GM10847 (cell line): ENCODE data around the gene ZNF749.

Experiments
- POLR2A ChIP-seq: IDR thresholded peaks from 2 replicates; pipeline ENCODE4 v1.6.1; 2011; ENCODE audit not compliant: insufficient read length; ENCODE audit errors: extremely low read depth

ZNF749 gene

DNA sequence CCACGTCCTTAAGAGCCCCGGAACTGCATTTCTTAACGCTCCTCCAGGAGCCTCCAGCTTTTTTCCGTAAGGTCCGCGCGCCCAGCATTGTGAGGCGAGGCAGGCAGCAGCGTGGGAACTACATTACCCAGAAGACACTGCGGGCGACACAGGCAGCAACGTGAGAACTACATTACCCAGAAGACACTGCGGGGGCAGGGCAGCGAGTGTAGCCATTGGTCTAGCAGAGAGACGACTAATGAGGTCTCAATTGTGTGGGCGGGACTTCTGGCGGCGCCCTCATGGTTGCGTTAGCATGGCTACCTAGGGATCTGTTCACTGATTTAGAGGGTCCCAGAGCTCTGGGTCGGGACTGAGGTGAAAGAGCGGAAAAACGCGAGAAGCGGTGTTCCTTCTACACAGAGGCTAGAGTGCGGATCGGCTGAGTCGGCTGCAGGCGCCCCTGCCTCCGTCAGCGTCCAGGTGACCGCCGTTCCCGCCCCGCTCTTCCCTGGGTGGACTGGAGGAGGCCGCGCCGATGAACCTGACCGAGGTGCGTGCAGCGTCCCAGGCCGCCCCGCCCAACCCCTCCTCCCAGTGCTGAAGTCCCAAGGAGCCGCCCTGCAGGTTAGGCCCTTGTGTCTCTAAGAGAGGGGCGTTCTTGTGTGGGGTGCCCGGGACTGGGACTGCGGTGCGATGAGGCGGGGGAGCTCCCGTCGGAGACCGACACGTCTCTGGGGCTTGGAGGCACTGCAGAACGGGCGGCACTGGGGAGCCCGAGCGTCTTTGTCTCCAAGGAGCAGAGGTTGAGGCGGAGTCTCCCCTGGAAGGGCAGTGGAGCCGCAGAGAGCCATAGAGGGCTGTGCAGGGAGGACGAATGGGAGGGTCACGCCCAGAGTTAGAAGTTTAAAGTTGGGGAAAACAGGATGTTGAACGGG, at the start of gene ZNF749:
TSS of gene ZNF749 (plus strand) at position 264 of the 917 bp plus-strand sequence. CDS start at position 518, 254 bp downstream.
- peak; percentile 16 for TF ChIP-seq POLR2A

DNA sequence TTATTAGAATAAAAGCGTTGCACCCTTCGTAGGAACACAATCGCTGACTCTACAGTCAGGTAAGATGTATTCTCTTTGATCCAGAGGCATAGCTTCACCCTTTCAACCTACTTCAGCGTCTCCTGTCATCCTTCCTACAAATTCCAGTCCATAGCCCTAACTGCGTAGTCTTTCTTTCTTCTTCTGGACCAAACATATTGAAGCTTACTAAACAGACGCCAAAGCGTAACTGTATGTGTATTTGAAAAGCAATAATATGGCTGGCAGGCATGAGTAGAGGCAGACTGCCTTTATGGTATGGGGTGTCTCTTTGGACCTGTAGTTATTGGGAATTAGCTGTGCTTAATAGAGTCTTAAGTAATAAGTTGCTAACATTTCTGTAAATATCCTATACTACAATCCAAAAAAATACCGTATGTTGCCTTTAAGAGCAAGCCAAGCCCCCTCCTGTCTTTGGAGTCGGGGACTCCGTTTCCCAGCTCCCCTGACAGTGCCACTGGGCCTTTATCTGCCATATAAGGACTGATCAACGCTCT, 45.9 kb upstream of the ZNF749 start:
- no peak for TF ChIP-seq POLR2A

DNA sequence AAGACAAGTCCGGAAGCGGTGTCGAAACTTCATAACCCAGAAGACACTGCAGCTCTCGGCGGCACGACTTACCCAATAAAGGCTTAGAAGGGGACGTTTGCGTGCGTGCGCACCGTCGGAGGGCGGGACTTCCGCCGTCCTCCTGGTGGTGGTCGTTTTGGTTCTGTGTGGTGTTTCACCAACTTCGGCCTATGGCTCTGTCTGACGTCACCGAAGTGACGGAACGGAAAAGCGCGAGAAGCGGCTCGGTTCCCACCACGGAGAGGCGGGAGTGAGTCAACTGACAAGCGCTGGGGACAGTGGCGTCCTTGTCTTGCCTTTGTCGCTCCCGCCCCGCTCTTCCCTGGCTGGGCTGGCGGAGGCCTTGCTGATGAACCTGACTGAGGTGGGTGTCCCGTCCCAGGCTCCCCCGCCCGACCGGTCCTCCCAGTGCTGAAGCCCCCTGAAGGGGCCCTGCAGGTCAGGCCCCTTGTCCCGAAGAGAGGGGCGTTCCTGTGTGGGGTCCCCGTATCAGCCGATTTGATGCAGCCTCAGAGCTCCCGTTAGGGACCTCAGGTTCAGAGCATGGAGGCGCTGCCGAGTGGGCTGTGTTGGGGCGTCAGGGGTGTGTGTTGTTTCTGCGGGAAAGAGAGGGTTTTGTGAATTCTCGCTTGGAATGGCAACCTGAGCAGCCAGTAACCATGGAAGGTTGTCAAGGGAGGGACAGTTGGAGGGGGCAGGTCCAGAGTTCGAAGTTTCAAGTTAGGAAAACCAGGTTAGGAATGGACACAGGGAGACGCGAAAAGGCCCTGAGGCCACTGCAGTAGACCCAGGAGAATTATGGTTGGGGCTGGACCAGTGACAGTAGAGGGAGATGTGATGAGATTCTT, 45.2 kb upstream of the ZNF749 start, which contains the start of gene ZNF548:
TSS of gene ZNF548 (plus strand) at position 125 of the 869 bp plus-strand sequence. CDS start at position 371, 246 bp downstream.
- TF ChIP-seq POLR2A = peak; percentile 31

DNA sequence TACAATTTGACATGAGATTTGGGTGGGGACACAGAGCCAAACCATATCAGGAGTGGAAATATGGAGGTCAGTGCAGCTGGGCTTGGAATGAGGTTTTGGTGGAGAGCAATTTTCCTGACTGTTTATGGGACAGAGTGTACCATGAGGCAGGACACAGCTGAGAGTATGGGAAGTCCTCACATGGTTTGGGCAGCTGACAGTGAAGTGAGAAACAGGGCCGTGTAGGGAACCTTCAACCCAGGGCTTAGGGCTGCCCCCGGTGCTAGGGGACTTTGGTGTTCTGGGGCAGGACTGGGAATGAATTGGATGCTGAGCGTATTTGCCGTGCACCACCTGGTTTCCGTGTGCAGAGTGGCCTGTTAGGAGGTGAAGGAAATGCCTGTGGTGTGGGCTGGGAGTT, 39.4 kb upstream of the ZNF749 start:
- TF ChIP-seq POLR2A = no peak

DNA sequence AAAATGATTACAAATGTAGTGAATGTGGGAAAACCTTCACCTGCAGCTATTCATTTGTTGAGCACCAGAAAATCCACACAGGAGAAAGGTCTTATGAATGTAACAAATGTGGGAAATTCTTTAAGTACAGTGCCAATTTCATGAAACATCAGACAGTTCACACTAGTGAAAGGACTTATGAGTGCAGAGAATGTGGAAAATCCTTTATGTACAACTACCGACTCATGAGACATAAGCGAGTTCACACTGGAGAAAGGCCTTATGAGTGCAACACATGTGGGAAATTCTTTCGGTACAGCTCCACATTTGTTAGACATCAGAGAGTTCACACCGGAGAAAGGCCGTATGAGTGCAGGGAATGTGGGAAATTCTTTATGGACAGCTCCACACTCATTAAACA, 36.3 kb upstream of the ZNF749 start:
- no peak for TF ChIP-seq POLR2A

DNA sequence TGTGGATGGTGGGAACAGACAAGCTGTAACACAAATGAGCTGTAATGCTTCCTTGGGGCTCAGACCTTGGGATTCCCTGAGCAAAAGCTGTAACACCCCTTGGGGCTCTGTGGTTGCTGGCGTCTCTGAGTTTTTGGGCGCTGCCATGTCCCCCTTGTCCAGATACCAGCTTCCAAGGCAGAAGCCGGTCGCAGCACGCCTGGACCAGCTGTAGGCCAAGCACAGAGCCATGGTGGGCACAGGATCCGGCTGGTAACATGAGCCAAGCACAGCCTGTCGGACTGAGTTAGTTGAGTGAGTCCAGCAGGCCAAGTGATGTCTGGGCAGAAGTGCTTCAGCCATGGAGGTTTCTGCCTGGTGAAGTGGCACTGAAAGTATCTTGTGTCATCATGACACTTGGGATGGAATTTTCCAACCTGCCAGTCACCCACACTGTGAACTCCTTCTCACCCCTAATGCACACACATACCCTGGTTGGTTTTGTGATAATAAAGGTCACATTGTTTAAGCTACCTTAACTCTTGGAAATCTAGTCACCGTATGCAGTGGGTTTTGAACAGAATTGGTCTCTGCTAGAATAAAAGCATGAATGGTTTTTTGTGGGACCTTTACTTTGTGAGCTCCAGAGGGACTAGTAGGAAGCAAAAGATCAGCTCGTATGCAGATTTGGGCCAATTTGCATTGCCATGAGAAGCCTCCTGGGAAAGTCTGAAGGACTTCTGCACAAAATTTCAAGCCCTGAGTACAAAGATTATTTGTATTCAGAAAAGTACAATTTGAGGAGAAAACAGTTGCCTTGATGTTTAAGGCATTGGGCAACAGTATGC, 31.2 kb upstream of the ZNF749 start:
- TF ChIP-seq POLR2A = no peak

DNA sequence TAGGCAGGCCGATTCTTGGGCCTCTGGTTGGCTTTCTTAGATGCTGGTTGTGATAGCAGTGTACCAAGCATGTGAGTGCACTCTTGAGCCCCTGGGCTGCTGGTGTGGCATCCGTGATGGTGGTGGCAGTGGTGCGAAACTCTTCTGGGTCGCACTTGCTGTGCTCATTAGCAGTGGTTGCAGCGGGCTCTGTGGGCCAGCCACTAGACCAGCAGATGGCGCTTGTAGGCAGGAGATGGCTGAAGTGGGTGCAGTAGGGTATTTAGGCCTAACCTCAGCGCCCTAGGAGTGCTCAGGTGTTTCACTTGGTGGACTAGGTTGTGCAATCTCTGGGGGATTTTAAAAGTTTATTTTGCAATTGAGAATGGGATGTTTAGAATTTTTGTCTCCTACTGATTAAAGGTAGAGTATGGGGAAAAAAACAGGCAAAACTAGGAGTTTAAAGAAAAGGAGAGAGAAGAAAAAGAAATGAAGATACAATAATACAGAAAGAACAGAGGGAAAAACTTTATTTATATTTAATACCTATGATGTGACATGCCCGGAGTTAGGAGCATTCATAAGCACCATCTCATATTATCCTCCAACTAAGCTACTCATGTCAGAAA, 28.5 kb upstream of the ZNF749 start:
- TF ChIP-seq POLR2A = no peak

DNA sequence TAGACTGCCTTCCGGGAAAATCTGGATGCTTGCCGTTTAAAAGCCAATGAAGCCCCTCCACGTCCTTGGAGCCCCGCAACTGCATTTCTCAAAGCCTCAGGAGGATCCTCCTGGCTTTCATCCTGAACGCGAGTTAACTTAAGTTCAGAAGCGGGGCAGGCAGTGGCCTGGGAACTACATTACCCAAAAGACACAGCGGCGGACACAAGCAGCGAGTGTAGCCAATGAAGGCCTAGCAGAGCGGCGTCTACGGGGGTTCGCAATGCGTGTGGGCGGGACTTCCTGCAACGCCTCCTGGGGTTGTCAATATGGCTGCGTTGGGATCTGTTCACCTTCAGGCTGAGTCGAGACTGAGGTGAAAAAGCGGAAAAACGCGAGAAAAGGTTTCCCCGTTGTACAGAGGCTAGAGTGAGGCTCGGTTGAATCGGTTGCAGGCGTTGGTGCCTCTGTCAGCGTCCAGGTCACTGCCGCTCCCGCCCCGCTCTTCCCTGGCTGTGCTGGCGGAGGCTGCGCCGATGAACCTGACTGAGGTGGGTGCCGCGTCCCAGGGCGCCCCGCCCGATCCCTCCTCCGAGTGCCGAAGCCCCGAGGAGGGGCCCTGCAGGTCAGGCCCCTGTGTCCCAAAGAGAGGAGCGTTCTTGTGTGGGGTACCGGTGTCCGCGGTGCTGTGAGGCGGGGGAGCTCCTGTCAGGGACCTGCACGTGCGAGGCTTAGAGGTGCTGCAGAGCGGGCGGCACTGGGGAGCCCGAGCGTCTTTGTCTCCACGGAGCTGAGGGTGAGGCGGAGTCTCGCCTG, 24.1 kb upstream of the ZNF749 start, which contains the start of gene ZNF17:
TSS of gene ZNF17 (plus strand) at position 285 of the 795 bp plus-strand sequence. CDS start 2,455 bp downstream, outside the sequence.
- TF ChIP-seq POLR2A = peak; percentile 52

DNA sequence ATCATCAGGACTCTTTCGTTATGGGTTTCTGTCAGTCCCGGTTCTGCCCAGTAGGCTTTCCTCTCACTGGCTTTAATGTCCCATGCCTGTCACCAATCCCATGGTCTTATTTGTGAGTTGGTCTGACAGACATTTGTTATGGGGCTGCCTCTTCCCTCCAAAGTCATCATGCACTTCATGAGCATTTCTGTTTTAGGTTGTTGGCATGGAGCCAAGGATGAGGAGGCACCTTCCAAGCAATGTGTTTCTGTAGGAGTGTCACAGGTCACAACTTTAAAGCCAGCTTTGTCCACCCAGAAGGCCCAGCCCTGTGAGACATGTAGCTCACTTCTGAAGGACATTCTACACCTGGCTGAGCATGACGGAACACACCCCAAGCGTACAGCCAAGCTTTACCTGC, 15.7 kb upstream of the ZNF749 start:
- TF ChIP-seq POLR2A = no peak

DNA sequence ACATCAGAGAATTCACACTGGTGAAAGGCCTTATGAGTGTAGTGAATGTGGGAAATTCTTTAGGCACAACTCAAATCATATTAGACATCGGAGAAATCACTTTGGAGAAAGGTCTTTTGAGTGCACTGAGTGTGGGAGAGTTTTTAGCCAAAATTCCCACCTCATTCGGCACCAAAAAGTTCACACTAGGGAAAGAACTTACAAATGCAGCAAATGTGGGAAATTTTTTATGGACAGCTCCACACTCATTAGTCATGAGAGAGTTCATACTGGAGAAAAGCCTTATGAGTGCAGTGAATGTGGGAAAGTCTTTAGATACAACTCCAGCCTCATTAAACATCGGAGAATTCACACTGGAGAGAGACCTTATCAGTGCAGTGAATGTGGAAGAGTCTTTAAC, 14.1 kb upstream of the ZNF749 start:
- no peak for TF ChIP-seq POLR2A

DNA sequence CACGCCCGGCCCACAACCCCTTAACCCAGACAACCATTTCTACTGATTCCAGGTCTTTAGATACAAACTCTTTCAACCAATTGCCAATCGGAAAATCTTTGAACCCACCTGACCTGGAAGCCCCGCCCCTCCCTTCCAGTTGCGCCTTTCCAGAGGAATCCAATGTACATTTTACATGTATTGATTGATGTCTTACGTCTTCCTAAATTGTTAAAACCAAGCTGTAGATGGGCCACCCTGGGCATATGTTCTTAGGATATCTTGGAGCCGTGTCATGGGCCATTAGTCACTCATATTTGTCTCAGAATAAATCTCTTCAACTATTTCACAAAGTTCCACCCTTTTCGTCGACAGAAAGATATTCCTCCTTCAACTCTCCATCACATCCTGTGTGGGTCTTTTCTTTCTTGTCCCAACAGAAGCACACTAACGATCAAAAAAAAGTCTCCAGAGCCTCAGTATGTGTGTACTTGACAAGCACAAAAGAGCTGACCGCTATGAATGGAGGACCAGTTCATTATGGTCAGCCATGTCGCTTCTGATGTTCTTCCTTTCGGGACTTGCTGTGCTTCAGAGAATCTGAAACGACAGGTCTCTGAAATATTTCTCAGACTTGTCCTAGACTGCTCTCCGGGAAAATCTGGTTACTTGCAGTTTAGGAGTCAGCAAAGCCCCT, 601 bp upstream of the ZNF749 start:
- no peak for TF ChIP-seq POLR2A

DNA sequence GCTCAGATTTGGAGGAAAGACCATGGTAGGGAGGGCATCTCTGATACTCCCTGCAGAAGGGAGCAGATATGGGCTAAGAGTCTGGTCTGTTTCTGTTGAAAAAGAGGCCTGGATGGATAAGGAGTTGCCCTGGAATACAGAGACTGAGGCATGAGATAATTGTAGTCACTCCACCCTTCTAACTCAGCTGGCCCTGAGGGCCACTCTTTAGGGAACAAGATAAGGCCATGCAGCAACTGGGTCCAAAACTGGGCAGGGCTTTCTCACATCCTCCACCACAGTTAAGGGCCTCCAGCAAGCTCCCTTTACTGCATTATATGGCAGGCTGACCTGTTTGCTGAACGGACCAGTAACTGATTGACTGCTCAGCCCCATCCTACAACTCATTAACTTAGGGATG, 1.3 kb downstream of the ZNF749 start:
- TF ChIP-seq POLR2A = no peak

DNA sequence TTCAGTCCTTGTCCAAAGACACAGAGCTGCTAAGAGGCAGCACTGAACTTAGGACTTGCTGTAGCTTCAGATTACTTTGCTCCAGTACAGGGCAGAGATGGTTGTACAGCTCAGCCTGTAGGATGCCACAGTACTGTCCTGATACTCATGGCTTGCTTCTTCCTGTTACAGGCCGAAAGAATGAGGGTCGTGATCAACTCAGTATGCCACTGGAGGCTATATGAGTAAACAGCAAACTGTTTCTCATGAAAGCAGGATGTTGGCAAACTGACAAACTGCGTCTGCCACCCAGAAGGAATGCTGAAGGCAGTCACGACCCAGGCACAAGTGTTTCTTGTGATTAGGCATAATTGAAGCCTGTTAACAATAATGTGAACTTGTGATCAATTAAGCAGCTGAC, 2.8 kb downstream of the ZNF749 start:
- TF ChIP-seq POLR2A = no peak
